Kidney (tissue), 14 donors: Measurements from ENCODE around the gene ART1. TPM values are rescaled to one million over a fixed set of nuclear protein-coding genes. Genes with fewer than 3 reads are reported as not detected.
"Not testable (repeated sequence)": the region's sequence is repeated elsewhere in the genome, so short reads cannot be mapped to it uniquely, and the experiment has no call there.

Experiments used
- DNase-seq, 5 donors: peaks; one replicate each; pipeline ENCODE4 v3.0.0-alpha.2; 2013 to 2020
- FAIRE-seq: peaks from 2 replicates; lab custom pipeline; 2012; peaks lifted over from hg19 to GRCh38; lab: Jason Lieb, UNC
- H3K27ac ChIP-seq, 2 donors: one replicate each; pipeline ENCODE4 v1.7.0; 2013; ENCODE audit warnings: low read depth in 2 of 2, low read length in 2 of 2, inconsistent platforms in 1 of 2
- H3K27me3 ChIP-seq: one replicate; pipeline ENCODE4 v1.7.1; 2013; ENCODE audit warnings: low read length, inconsistent platforms; ENCODE audit not compliant: control insufficient read depth, insufficient read depth
- H3K36me3 ChIP-seq, 3 donors: one replicate each; pipeline versions ENCODE4 v1.7.0 to v1.7.1; 2013; ENCODE audit warnings: low read length in 3 of 3, control low read depth in 1 of 3, inconsistent platforms in 1 of 3; ENCODE audit not compliant: insufficient read depth in 3 of 3, control insufficient read depth in 2 of 3
- H3K4me1 ChIP-seq, 3 donors: one replicate each; pipeline versions ENCODE4 v1.7.0 to v1.7.1; 2013; ENCODE audit warnings: low read length in 3 of 3, inconsistent platforms in 1 of 3, low read depth in 1 of 3; ENCODE audit not compliant: control insufficient read depth in 2 of 3, insufficient read depth in 2 of 3
- H3K4me3 ChIP-seq, 3 donors: one replicate each; pipeline versions ENCODE4 v1.7.0 to v1.8.1; 2013; ENCODE audit warnings: low read length in 3 of 3, control low read depth in 1 of 3, inconsistent platforms in 1 of 3
- H3K9ac ChIP-seq, 3 donors: one replicate each; pipeline versions ENCODE4 v1.7.0 to v1.7.1; 2013; ENCODE audit warnings: low read length in 3 of 3, control low read depth in 1 of 3, inconsistent platforms in 1 of 3
- H3K9me3 ChIP-seq, 3 donors: one replicate each; pipeline versions ENCODE4 v1.7.0 to v1.7.1; 2013; ENCODE audit warnings: low read length in 3 of 3, control low read depth in 1 of 3, inconsistent platforms in 1 of 3; ENCODE audit not compliant: control insufficient read depth in 2 of 3, insufficient read depth in 1 of 3
- intact Hi-C: fragments of 100-400 bp; cut with DNase I; formaldehyde crosslinking; loops from one replicate; pipeline ENCODE4 v1.11.1; 2022
- polyA plus RNA-seq: library from polyadenylated mRNA; stranded (reverse); fragments of 350-450 nt; fragmentation: Illumina TruSeq; extraction: RNeasy Lipid Tissue Mini Kit (QIAGEN cat#74804); gene quantifications from one replicate; pipeline ENCODE4 v1.2.3, GENCODE V29; 2014; ENCODE audit warnings: low read depth, low replicate concordance; ENCODE audit not compliant: insufficient read depth
- total RNA-seq: library from RNA; stranded (reverse); fragmentation: NEBNext Ultra II Directional; extraction: Animal tissue kit (Norgen Biotek cat#: 25700); gene quantifications from one replicate; pipeline ENCODE4 v1.2.1, GENCODE V29; 2021
- TF ChIP-seq, protein P1 (sequence below): IDR thresholded peaks from 3 replicates; pipeline ENCODE4 v1.5.1; 2012; ENCODE audit warnings: mild to moderate bottlenecking, moderate library complexity, borderline replicate concordance; ENCODE audit not compliant: insufficient read depth; ENCODE audit errors: extremely low read depth
- donor health status: control.
- donor health status: control.
- donor health status: control.
- donor health status: control.
- donor health status: control.
- donor health status: DM: yes; HTN: yes; CAD: no.
- donor health status: Normal renal cell carcinoma (clear cell type).

ART1 gene
- total and polyA plus RNA-seq, 2 donors from 2014 or later = 0.31 TPM; not detected in 1

DNA sequence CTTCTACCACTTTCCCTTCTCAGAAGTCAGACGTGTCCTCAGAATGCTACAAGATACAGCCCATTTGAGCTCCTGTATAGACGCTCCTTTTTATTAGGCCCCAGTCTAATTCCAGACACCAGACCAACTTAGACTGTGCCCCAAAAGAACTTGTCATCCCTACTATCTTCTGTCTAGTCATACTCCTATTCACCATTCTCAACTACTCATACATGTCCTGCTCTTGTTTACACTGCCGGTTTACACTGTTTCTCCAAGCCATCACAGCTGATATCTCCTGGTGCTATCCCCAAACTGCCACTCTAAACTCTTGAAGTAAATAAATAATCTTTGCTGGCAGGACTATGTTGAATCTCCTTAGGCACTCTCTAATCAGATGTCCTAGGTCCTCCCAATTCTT lies 7.6 kb downstream of the ART1 start:
- H3K4me1 ChIP-seq, intact Hi-C loops, H3K4me3 ChIP-seq, H3K36me3 ChIP-seq, H3K27ac ChIP-seq, DNase-seq, H3K9ac ChIP-seq, H3K9me3 ChIP-seq, H3K27me3 ChIP-seq, FAIRE-seq: not testable (repeated sequence)

DNA sequence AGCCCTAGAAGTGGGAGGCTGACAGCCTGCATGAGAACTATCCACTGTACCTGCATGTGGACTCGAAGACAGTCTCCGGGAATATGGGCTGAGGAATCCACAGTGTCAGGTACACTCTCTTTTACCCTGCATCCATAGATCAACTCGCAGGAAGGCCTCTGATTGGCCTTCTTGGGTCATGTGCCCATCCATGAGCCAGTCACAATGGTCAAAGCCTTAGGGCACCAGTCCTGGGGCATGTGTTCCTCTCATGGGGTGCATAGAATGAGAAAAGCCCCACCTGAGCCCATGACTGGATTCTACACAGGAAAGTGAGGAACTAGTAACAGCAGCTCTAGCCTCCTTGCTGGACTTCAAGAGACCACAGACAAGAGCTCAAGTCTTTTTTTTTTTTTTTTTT lies 10.6 kb downstream of the ART1 start:
- H3K9ac ChIP-seq = no peak overlapping the region
- no peak for FAIRE-seq
- no peaks in the 10 kb centered on the region for H3K9me3 ChIP-seq
- DNase-seq = no peak
- no peaks in the 10 kb centered on the region for H3K4me1 ChIP-seq
- intact Hi-C loops = no loop called here
- no peaks in the 10 kb centered on the region for H3K27me3 ChIP-seq
- no peak overlapping the region for H3K27ac ChIP-seq
- no peak overlapping the region for H3K4me3 ChIP-seq
- TF ChIP-seq, protein P1, sequence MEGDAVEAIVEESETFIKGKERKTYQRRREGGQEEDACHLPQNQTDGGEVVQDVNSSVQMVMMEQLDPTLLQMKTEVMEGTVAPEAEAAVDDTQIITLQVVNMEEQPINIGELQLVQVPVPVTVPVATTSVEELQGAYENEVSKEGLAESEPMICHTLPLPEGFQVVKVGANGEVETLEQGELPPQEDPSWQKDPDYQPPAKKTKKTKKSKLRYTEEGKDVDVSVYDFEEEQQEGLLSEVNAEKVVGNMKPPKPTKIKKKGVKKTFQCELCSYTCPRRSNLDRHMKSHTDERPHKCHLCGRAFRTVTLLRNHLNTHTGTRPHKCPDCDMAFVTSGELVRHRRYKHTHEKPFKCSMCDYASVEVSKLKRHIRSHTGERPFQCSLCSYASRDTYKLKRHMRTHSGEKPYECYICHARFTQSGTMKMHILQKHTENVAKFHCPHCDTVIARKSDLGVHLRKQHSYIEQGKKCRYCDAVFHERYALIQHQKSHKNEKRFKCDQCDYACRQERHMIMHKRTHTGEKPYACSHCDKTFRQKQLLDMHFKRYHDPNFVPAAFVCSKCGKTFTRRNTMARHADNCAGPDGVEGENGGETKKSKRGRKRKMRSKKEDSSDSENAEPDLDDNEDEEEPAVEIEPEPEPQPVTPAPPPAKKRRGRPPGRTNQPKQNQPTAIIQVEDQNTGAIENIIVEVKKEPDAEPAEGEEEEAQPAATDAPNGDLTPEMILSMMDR = no peak
- no peaks in the 10 kb centered on the region for H3K36me3 ChIP-seq

DNA sequence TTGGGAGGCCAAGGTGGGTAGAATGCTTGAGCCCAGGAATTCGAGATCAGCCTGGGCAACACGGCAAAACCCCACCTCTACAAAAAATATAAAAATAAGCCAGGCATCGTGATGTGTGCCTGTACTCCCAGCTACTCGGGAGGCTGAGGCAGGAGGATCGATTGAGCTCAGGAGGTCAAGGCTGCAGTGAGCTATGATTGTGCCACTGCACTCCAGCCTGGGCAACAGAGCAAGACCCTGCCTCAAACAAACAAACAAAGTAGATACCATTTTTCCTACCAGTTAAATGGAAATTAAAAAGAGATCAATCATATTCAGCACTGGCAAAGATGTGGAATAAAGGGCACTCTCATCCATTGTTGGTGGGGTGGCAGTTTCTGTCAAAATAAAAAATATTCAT lies 12.4 kb downstream of the ART1 start:
- H3K27me3 ChIP-seq, H3K9me3 ChIP-seq, H3K4me1 ChIP-seq, FAIRE-seq, H3K27ac ChIP-seq, intact Hi-C loops, H3K9ac ChIP-seq, H3K4me3 ChIP-seq, H3K36me3 ChIP-seq, DNase-seq: not testable (repeated sequence)

DNA sequence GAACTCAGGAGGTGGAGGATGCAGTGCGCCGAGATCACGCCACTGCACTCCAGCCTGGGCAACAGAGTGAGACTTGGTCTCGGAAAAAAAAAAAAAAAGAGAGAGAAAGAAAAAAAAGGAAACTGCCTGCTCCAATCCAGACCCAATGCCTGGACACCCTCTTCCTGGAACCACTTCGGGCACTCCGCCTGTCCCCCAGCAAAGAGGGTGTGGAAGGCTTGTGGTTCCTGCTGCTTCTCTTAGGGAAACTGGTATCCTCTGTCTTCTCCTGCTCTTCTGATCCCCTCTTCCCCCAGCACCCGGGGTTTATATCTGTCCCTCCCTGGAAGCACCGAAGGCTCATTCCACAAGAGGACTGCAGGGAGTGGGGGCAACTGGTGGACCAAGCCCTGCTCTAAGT lies 13.3 kb downstream of the ART1 start:
- Histone ChIP-seq H3K27me3 (no peaks in the 10 kb centered on the region), H3K36me3 (no peaks in the 10 kb centered on the region), H3K4me1 (no peaks in the 10 kb centered on the region), H3K9ac (no peak overlapping the region), H3K4me3 (no peak overlapping the region), H3K27ac (no peak overlapping the region), H3K9me3 (no peaks in the 10 kb centered on the region)
- no peak for DNase-seq
- no peak for FAIRE-seq
- TF ChIP-seq, protein P1 = no peak
- intact Hi-C loops = no loop called here
